DOHH2 (cell line): ENCODE results near the gene ITIH5.

Experiments
- EZH2phosphoT487 ChIP-seq: fragments of 200-600 bp; sonication (generic); IDR thresholded peaks from 2 replicates; pipeline ENCODE4 v1.6.1; 2017; ENCODE audit warnings: borderline replicate concordance, mild to moderate bottlenecking, antibody characterized with exemption, low read length, moderate library complexity, mixed read lengths
- TF ChIP-seq, protein P1 (sequence below): fragments of 200-600 bp; sonication (generic); IDR thresholded peaks from one replicate; pipeline ENCODE4 v1.5.1; 2014; ENCODE audit warnings: antibody characterized with exemption, mild to moderate bottlenecking, low read depth, low read length; ENCODE audit not compliant: poor library complexity, severe bottlenecking

DNA sequence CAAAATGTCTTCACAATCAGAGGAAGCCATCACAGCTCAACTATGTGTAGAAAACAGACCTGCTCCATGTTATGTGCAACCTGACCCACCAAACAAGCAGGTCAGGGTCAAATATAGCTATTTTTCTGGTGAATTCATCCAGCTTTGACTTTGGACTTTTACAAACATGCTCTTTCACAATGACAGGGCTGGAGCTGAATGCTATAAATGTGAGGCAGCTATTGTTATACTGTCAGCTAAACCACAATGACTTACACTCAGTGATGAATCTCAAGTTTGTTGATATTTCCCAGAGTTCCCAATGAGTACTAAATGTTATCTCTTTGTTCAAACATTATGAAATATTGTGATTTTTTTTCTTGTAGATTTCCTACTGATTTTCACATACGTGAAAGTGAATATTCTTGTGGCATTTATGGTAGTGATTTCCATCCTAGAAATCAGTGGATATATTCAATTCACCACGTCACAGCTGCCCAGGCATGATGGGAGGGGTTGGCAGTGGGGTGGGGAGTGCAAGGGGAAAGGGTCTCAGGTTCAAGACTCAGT, 33.9 kb upstream of the ITIH5 start:
- TF ChIP-seq, protein P1, sequence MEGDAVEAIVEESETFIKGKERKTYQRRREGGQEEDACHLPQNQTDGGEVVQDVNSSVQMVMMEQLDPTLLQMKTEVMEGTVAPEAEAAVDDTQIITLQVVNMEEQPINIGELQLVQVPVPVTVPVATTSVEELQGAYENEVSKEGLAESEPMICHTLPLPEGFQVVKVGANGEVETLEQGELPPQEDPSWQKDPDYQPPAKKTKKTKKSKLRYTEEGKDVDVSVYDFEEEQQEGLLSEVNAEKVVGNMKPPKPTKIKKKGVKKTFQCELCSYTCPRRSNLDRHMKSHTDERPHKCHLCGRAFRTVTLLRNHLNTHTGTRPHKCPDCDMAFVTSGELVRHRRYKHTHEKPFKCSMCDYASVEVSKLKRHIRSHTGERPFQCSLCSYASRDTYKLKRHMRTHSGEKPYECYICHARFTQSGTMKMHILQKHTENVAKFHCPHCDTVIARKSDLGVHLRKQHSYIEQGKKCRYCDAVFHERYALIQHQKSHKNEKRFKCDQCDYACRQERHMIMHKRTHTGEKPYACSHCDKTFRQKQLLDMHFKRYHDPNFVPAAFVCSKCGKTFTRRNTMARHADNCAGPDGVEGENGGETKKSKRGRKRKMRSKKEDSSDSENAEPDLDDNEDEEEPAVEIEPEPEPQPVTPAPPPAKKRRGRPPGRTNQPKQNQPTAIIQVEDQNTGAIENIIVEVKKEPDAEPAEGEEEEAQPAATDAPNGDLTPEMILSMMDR, result no peak
- TF ChIP-seq EZH2phosphoT487, result no peak
